HepG2 (cell line): ENCODE results near the gene HOXA10. TPM values are rescaled to one million over a fixed set of nuclear protein-coding genes. Genes with fewer than 3 reads are reported as not detected.

Experiments used
- ATAC-seq: fragments of 200-7000 bp; cut with Tn5 transposase; 3 replicates; pipeline ENCODE4 v1.9.1; 2020; ENCODE audit warnings: mild to moderate bottlenecking, moderate library complexity
- BruUV-seq: library from RNA; stranded (reverse); fragments of 400-500 nt; replicated peaks from 2 replicates; lab custom pipeline; 2021; lab: Mats Ljungman, UMichigan
- CTCF ChIA-PET: fragments of 300-600 bp; formaldehyde crosslinking; extraction: SDS; loops from one replicate; lab custom pipeline; 2021; ENCODE audit warnings: low total read pairs, inconsistent platforms, low intra/inter-chr PET ratio; lab: Yijun Ruan, JAX
- POLR2A ChIA-PET: fragments of 350-600 bp; sonication (Branson Sonifier 250); formaldehyde crosslinking; loops from one replicate; lab custom pipeline; 2020; ENCODE audit warnings: antibody characterized with exemption, inconsistent platforms; lab: Yijun Ruan, JAX
- DNase-seq: peaks from one replicate; pipeline ENCODE4 v3.0.0-alpha.2; 2015; ENCODE audit warnings: low spot score
- FAIRE-seq: peaks from 3 replicates; lab custom pipeline; 2011; peaks lifted over from hg19 to GRCh38; lab: Jason Lieb, UNC
- H2AFZ ChIP-seq: one replicate; pipeline ENCODE4 v1.6.1; 2011; ENCODE audit warnings: low read length, inconsistent platforms
- H3K27ac ChIP-seq: fragments of 300-600 bp; 3 replicates; pipeline ENCODE4 v1.8.0; 2011; ENCODE audit warnings: mixed run types, mild to moderate bottlenecking, mixed read lengths, low read length, inconsistent platforms; ENCODE audit not compliant: insufficient read depth; ENCODE audit errors: extremely low read length
- H3K27me3 ChIP-seq, 2 experiments: fragments of 200-600 bp in 1 of 2; 2 replicates in 1 of 2; 3 replicates in 1 of 2; pipeline versions ENCODE4 v1.6.0 to v1.8.0; 2011; ENCODE audit warnings: low read length in 2 of 2, mild to moderate bottlenecking in 2 of 2, moderate library complexity in 2 of 2, inconsistent platforms in 1 of 2; ENCODE audit not compliant: insufficient read depth in 2 of 2, control insufficient read depth in 1 of 2
- H3K36me3 ChIP-seq, 2 experiments: fragments of 200-600 bp in 1 of 2; replicated peaks in 1 of 2; 2 replicates in 1 of 2; 3 replicates in 1 of 2; pipeline versions ENCODE4 v1.5.1 to v1.8.0; 2011; ENCODE audit warnings: low read length in 2 of 2, inconsistent platforms in 1 of 2; ENCODE audit not compliant: insufficient read depth in 2 of 2, control insufficient read depth in 1 of 2
- H3K4me1 ChIP-seq: 2 replicates; pipeline ENCODE4 v1.5.1; 2012; ENCODE audit warnings: low read length, inconsistent platforms; ENCODE audit not compliant: insufficient read depth
- H3K4me2 ChIP-seq: 2 replicates; pipeline ENCODE4 v1.6.0; 2011; ENCODE audit warnings: low read depth, low read length, inconsistent platforms
- H3K4me3 ChIP-seq, 3 experiments: fragments of 200-600 bp in 1 of 3; sonication (generic), shearing (Covaris generic) in 1 of 3; replicated peaks in 1 of 3; 2 replicates each; pipeline ENCODE4 v1.5.1; 2011 to 2016; ENCODE audit warnings: low read length in 3 of 3, inconsistent platforms in 2 of 3, low read depth in 2 of 3, mild to moderate bottlenecking in 2 of 3, control low read depth in 1 of 3, mixed read lengths in 1 of 3; ENCODE audit not compliant: insufficient read depth in 1 of 3
- H3K79me2 ChIP-seq: one replicate; pipeline ENCODE4 v1.6.1; 2011; ENCODE audit warnings: low read length, inconsistent platforms; ENCODE audit not compliant: insufficient read depth
- H3K9ac ChIP-seq: 2 replicates; pipeline ENCODE4 v1.6.0; 2011; ENCODE audit warnings: mild to moderate bottlenecking, low read depth, low read length, inconsistent platforms; ENCODE audit not compliant: insufficient read depth
- H3K9me3 ChIP-seq: 2 replicates; pipeline ENCODE4 v1.5.1; 2012; ENCODE audit warnings: mild to moderate bottlenecking, low read length
- H4K20me1 ChIP-seq: 2 replicates; pipeline ENCODE4 v1.6.0; 2011; ENCODE audit warnings: inconsistent platforms, mild to moderate bottlenecking, low read length, moderate library complexity; ENCODE audit not compliant: insufficient read depth
- CCAR2 ChIP-seq: fragments of 200-400 bp; formaldehyde crosslinking; optimal IDR thresholded peaks from 2 replicates; pipeline ENCODE3; 2018; ENCODE audit warnings: low read depth, mild to moderate bottlenecking, low read length, moderate library complexity
- CHCHD3 ChIP-seq: sonication (generic); formaldehyde crosslinking; IDR thresholded peaks from 2 replicates; pipeline ENCODE4 v1.8.0; 2022; ENCODE audit warnings: mild to moderate bottlenecking, missing genetic modification reagents, moderate library complexity
- DNMT3B ChIP-seq: conservative IDR thresholded peaks from 2 replicates; pipeline ENCODE4 v1.6.1; 2016; ENCODE audit warnings: missing biosample characterization, control low read depth
- FOSL2 ChIP-seq: sonication (generic); formaldehyde crosslinking; IDR thresholded peaks from 2 replicates; pipeline ENCODE4 v1.4.0; 2020; ENCODE audit warnings: missing genetic modification reagents
- GZF1 ChIP-seq: sonication (generic); formaldehyde crosslinking; IDR thresholded peaks from 2 replicates; pipeline ENCODE4 v1.5.1; 2020; ENCODE audit warnings: mild to moderate bottlenecking, missing genetic modification reagents
- JUND ChIP-seq: sonication (generic); formaldehyde crosslinking; IDR thresholded peaks from 2 replicates; pipeline ENCODE4 v1.8.0; 2022; ENCODE audit warnings: mild to moderate bottlenecking, missing genetic modification reagents
- KAT7 ChIP-seq: IDR thresholded peaks from 2 replicates; pipeline ENCODE4 v1.6.1; 2018; ENCODE audit warnings: borderline replicate concordance, missing compliant biosample characterization
- MED1 ChIP-seq: sonication (generic); formaldehyde crosslinking; IDR thresholded peaks from 2 replicates; pipeline ENCODE4 v1.4.0; 2020; ENCODE audit warnings: missing genetic modification reagents
- NCOA5 ChIP-seq: sonication (generic); formaldehyde crosslinking; IDR thresholded peaks from 2 replicates; pipeline ENCODE4 v1.4.0; 2020; ENCODE audit warnings: missing genetic modification reagents
- NCOR1 ChIP-seq: fragments of 200-600 bp; sonication (generic); IDR thresholded peaks from 2 replicates; pipeline ENCODE4 v1.7.0; 2017; ENCODE audit warnings: antibody characterized with exemption, low read length, borderline replicate concordance
- SSRP1 ChIP-seq: IDR thresholded peaks from 2 replicates; pipeline ENCODE4 v1.6.1; 2016; ENCODE audit warnings: control low read depth
- ZNF34 ChIP-seq: sonication (generic); formaldehyde crosslinking; IDR thresholded peaks from 2 replicates; pipeline ENCODE4 v1.4.0; 2020; ENCODE audit warnings: mild to moderate bottlenecking, missing genetic modification reagents, borderline replicate concordance
- ZNF703 ChIP-seq: sonication (generic); formaldehyde crosslinking; IDR thresholded peaks from 2 replicates; pipeline ENCODE4 v1.5.1; 2020; ENCODE audit warnings: missing genetic modification reagents, mild to moderate bottlenecking, moderate library complexity, borderline replicate concordance
- ZNF775 ChIP-seq: sonication (generic); formaldehyde crosslinking; IDR thresholded peaks from 2 replicates; pipeline ENCODE4 v1.4.0; 2020; ENCODE audit warnings: missing genetic modification reagents, mild to moderate bottlenecking, moderate library complexity, borderline replicate concordance
- ZZZ3 ChIP-seq: sonication (generic); formaldehyde crosslinking; IDR thresholded peaks from 2 replicates; pipeline ENCODE4 v1.4.0; 2020; ENCODE audit warnings: missing genetic modification reagents, mild to moderate bottlenecking, borderline replicate concordance
- WGBS: methylation state at CpG from one replicate; pipeline ENCODE4 v1.1.6; 2017; ENCODE audit warnings: low lambda C conversion rate; 5-methylcytosine and 5-hydroxymethylcytosine counted together
- in situ Hi-C: cut with HindIII; loops from 2 replicates; pipeline ENCODE4 v1.10.0; 2017; ENCODE audit warnings: low pct_unique_long_range_greater_than_20kb; ENCODE audit not compliant: extremely low pct_ligation_motif_present
- intact Hi-C: fragments of 100-400 bp; cut with micrococcal nuclease; formaldehyde crosslinking; loops from one replicate; pipeline ENCODE4 v1.10.0; 2022; ENCODE audit not compliant: unreplicated experiment
- polyA plus RNA-seq, 8 experiments: library from polyadenylated mRNA; depleted of rRNA in 3 of 8; stranded (reverse) in 7 of 8; unstranded in 1 of 8; fragments of >200 nt; fragmentation: Illumina TruSeq in 4 of 8; extraction: Trizol in 4 of 8; gene quantifications; 2 replicates each; pipeline versions ENCODE4 v1.2.1 to v1.2.3, GENCODE V29; 2011 to 2016; ENCODE audit warnings: low read depth in 4 of 8, missing spikeins in 1 of 8, mixed read lengths in 1 of 8; ENCODE audit not compliant: insufficient read depth in 1 of 8
- total RNA-seq, 5 experiments: library from RNA; depleted of rRNA; stranded (reverse); fragments of >200 nt; fragmentation: Illumina TruSeq; extraction: Trizol; gene quantifications; 2 replicates each; pipeline ENCODE4 v1.2.3, GENCODE V29; 2016; ENCODE audit warnings: low read depth in 1 of 5
- TF ChIP-seq, protein P1 (sequence below): sonication (generic); formaldehyde crosslinking; conservative IDR thresholded peaks from 2 replicates; pipeline ENCODE4 v1.4.0; 2020; ENCODE audit warnings: missing genetic modification reagents
- TF ChIP-seq, protein P2 (sequence below): sonication (generic); formaldehyde crosslinking; IDR thresholded peaks from 2 replicates; pipeline ENCODE4 v1.4.0; 2020; ENCODE audit warnings: missing genetic modification reagents
- TF ChIP-seq, protein P3 (sequence below): IDR thresholded peaks from 2 replicates; pipeline ENCODE4 v1.6.1; 2016

The HOXA10 gene
- total and polyA plus RNA-seq, 2 of the 13 experiments (the other 11 are each of a cell fraction or from before 2014, with no cell fraction given): not detected

DNA sequence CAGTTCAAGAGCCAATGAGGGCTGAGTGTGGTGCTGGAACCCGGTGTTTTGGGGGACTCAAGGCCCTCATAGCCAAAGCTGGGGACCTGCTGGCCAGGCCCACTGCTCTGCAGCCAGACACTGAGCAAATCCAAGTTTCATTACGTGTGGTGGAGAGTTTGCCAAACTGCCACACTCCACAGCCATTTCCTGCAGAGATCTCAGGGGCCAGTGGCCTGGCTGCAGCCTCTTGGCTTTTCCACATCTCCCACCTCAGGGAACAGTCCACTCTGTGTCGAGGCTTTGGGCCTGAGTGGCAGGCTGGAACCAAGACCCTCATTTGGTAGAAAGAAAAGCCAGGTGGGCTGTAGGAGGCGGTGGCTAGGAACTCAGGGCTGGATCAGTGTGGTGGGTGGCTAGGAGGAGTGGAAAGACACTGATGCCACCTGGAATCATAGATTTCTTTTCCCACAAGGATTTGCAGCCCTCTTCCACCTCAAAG, 7.7 kb upstream of the HOXA10 start (continued):
- TF ChIP-seq FOSL2 (CRISPR knock-in tag) (no peak), KAT7 (CRISPR knock-in tag) (no peak), GZF1 (CRISPR knock-in tag) (no peak), NCOA5 (CRISPR knock-in tag) (no peak)
- TF ChIP-seq, protein P1, sequence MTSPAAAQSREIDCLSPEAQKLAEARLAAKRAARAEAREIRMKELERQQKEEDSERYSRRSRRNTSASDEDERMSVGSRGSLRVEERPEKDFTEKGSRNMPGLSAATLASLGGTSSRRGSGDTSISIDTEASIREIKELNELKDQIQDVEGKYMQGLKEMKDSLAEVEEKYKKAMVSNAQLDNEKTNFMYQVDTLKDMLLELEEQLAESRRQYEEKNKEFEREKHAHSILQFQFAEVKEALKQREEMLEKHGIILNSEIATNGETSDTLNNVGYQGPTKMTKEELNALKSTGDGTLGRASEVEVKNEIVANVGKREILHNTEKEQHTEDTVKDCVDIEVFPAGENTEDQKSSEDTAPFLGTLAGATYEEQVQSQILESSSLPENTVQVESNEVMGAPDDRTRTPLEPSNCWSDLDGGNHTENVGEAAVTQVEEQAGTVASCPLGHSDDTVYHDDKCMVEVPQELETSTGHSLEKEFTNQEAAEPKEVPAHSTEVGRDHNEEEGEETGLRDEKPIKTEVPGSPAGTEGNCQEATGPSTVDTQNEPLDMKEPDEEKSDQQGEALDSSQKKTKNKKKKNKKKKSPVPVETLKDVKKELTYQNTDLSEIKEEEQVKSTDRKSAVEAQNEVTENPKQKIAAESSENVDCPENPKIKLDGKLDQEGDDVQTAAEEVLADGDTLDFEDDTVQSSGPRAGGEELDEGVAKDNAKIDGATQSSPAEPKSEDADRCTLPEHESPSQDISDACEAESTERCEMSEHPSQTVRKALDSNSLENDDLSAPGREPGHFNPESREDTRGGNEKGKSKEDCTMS (CRISPR knock-in tag): no peak

DNA sequence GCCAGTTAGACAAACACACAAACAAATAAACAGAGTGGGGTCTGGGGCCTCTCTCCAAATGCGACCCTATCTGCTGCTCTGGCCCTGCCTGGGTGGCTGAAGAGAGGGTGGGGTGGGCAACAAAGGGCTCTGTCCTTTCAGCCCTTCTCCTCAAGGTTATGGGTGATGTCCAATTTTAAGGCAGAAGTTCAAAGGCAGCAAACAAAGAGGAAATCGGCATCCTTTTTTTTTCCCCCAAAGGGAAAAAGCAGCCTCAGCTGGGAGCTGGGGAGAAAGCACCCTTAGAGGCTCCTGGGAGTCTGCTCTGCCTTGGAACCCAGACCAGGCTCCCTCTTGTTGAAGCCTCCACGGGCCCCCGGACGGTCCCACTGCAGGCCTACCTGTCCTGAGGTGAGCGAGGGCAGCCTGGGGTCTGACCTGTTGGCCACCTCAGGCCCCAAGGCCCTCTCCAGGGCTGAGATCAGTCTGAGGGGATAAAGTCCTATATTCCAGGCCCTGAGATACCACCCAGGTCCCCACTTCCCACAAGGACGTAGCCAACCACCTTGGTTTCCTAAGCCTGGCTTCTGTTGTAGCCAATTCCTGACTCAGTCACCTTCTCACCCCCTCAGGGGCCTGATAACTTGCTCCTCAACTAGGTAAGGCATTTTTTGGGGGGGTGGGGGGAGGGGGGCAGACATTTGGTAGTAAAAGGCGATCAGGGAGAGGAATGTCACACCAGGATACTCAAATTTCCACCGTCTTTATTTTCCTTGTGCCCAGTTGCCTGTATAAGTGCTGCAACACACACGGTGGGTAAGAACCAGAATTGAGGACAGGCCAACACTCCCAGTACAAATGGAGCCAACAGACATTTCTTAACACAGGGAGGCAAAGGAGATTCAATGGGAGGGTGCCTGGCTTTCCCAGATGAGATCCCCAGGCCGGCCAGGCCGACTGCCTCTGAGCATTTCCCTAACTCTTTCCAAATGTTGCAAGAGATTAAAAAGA, 6.6 kb upstream of the HOXA10 start:
- intact Hi-C loops: no loop called here
- Histone ChIP-seq H3K4me3 (peak overlapping the region in 2 of 3 experiments; percentile 40 to 62; a peak in 2 of 6 replicates), H3K9me3 (no peaks in the 10 kb centered on the region), H3K4me2 (peak overlapping the region; percentile 83; the same call in 1 of the 2 replicates), H3K4me1 (peaks cover 38% of the 10 kb centered on the region), H3K79me2 (no peaks in the 10 kb centered on the region), H3K36me3 (no peaks in the 10 kb centered on the region), H3K27ac (no peak overlapping the region), H4K20me1 (peaks cover 6% of the 10 kb centered on the region; the same call in 1 of the 2 replicates), H3K9ac (no peak overlapping the region), H2AFZ (no peak overlapping the region), H3K27me3 (peaks cover 23 to 88% of the 10 kb centered on the region in 2 experiments)
- WGBS: 66% methylated on average over 12 of the region's 12 CpGs
- FAIRE-seq: no peak
- in situ Hi-C loops: no loop called here
- no peak for ATAC-seq
- CTCF ChIA-PET: no interaction called here
- POLR2A ChIA-PET: no interaction called here
- no peak for DNase-seq
- BruUV-seq: no TSS peak
- TF ChIP-seq CHCHD3 (CRISPR knock-in tag) (no peak), CCAR2 (no peak), ZNF34 (CRISPR knock-in tag) (no peak), ZNF775 (CRISPR knock-in tag) (no peak), DNMT3B (CRISPR knock-in tag) (no peak), MED1 (no peak), JUND (no peak), ZZZ3 (CRISPR knock-in tag) (no peak), ZNF703 (CRISPR knock-in tag) (no peak), NCOR1 (no peak), SSRP1 (CRISPR knock-in tag) (no peak)
- TF ChIP-seq, protein P2, sequence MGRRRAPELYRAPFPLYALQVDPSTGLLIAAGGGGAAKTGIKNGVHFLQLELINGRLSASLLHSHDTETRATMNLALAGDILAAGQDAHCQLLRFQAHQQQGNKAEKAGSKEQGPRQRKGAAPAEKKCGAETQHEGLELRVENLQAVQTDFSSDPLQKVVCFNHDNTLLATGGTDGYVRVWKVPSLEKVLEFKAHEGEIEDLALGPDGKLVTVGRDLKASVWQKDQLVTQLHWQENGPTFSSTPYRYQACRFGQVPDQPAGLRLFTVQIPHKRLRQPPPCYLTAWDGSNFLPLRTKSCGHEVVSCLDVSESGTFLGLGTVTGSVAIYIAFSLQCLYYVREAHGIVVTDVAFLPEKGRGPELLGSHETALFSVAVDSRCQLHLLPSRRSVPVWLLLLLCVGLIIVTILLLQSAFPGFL (CRISPR knock-in tag): no peak
- TF ChIP-seq, protein P3, sequence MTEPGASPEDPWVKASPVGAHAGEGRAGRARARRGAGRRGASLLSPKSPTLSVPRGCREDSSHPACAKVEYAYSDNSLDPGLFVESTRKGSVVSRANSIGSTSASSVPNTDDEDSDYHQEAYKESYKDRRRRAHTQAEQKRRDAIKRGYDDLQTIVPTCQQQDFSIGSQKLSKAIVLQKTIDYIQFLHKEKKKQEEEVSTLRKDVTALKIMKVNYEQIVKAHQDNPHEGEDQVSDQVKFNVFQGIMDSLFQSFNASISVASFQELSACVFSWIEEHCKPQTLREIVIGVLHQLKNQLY (CRISPR knock-in tag): no peak
